Activated CD4-positive, alpha-beta T cell treated with anti-CD3 and anti-CD28 coated beads, Interleukin-2, Interleukin-4, amounts not matched to agents 100 ng/mL and 50 ng/mL, durations not matched to agents 16 hours and 8 hours (primary cell): ENCODE measurements around the gene RALGAPB.

Experiments used
- DNase-seq: peaks from one replicate; pipeline ENCODE4 v3.0.0-alpha.2; 2020; ENCODE audit warnings: low spot score

RALGAPB gene

DNA sequence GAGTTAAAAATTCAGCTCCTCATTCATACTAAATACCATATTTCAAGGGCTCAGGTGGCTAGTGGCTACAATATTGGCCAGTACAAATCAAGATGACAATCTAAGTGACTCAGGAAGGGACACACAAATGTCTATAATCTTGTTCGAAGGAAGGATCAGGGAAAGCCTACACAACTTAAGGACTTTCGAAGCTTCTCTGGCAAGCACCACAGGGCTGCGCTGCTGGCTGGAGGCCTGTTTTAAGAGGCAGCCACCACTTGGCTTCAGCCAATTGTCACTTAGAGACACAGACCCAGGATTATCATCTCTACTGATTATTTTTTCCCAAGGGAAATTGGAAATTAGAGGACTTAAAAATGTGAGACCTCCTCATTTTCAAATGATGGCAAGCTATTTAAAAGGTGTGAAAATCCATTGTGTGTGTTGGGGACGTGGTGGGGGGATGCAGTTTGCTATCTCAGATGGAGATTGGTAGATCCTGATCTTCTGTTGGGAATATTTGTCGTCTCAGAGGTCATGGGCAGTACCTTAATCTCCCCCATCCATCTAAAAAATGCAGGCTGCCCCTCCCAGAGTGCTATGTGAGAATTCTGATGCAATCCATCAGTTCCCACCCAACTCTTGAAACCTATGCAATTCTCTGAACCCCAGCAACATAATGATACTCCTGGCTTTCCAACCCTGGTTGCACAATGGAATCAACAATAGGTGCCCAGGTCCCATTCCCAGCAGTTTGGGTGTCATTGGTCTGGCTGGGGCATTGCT lies 140.3 kb downstream of the RALGAPB start:
- no peak for DNase-seq

DNA sequence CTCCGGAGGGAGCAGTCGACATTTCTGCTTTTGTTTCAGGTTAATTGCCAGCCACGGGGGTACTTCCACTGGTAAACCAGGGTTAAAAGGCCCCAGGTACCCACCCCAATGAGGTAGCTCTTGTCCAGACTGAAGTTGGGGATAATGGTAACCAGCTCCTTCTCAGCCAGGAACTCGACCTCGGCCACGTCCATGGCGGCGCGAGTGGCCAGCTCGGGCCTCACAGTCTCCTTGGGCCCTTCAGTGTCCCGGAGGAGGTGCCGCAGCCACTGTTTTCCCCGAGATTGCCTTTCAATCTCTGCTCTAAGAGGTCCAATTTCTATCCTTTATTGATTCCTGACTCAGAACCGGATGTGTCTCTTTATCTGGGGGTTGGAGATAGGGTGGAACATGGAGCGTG lies 142.6 kb downstream of the RALGAPB start:
- DNase-seq = no peak

DNA sequence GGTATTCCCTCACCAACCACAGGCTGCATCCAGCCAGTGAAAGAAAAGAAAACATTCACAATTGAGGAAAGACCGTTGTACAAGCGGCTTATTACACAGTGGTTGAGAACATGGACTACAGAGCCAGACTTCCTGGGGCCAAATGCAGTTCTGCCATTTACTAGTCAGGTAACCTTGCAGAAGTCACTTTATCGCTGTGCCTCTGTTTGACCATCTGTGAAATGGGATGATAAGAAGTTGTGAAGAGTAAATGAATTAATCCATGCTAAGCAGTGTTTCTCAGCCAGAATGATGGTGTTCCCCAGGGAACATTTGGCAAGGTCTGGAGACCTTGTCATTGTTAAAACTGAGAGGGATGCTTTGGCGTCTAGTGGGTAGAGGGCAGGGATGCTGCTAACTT lies 143.8 kb downstream of the RALGAPB start:
- no peak for DNase-seq

DNA sequence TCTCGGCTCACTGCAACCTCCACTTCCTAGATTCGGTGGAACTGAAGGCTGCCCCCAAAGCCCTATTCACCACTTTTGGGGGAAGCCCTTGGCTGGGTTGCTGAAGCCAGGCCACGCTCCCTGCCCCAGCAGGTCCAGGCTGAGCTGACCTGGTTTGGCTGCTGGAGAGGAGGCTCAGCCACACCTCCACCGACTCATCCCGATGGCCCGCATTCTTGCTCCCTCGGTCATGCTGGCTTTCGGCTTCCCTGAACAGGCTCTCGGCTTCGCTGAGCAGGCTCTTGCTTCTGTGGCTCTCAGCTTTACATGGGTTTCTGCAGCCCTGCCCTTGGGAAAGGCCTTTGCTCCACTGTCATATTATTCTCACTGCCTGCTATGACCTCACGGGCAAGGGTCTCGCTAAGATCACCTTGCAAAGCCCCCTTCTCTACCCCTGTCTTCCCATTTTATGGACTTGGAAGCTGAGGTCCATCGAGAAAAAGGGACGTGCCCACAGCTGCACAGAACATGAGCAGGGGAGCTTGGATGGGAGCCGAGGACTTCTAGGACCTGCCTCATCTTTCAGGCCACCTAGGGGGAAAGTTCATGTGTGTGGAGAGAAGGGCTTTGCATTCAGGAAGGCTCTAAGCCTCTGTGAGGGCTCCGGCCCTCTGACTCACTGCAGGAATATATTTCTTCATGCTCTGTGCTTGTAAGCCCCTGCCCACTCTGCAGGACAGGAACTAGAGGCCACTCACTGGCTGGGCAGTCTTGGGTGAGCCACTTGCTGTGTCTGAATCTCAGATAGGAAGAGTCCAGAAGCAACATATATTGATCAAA lies 144.6 kb downstream of the RALGAPB start:
- no peak for DNase-seq

DNA sequence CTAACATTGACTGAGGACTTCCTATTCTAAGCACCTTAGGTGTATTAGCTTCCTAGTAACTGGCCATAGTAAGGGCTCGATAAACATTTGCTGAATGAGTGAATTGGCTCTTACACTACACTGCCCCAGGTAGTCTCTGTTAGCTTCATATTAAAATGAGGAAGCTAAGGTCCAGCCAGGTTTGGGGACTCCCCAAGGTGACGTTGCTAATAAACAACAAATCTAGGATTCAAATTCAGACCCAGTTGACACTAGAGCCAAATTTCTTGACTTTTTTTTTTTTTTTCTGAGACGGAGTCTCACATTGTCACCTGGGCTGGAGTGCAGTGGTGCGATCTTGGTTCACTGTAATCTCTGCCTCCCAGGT lies 145.2 kb downstream of the RALGAPB start:
- DNase-seq = no peak

DNA sequence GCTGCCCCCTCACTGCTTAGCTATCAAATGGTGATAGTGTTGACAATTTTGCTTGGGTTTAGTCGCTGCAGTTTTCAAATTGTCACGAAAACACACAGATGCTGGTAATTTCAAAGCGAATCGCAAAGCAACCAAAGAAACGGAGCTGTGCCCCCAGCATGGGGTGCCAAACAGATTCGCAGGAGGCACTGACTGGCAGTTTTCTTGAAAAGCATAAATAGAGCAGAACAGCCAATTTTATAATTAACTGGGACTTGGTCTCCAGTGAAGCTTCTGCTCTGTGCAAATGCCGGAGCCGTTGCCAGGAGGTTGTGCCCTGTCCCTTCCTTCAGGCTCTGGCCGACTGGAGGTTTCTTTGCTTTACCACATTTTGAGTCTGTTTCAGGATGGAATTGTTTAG lies 147.8 kb downstream of the RALGAPB start:
- DNase-seq = no peak

DNA sequence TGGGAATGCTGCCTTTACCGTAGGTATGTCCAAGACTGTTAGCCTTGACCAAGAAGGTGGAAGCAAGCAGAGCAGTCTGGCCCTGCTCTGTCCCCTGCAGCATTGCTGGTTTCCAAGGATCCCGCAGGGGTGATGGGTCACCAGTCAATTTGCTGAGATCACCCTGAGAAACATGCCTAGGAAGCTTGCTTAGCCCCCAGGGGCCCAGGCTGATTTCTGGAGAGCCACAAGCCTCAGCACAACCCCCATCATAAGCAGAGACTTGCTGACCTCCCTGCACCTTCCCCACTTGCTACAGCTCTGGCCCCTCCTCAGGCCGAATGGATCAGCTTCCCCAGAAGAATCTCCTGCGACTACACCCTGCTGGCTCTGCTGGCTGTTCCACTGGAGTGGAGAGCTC lies 150.4 kb downstream of the RALGAPB start:
- no peak for DNase-seq

DNA sequence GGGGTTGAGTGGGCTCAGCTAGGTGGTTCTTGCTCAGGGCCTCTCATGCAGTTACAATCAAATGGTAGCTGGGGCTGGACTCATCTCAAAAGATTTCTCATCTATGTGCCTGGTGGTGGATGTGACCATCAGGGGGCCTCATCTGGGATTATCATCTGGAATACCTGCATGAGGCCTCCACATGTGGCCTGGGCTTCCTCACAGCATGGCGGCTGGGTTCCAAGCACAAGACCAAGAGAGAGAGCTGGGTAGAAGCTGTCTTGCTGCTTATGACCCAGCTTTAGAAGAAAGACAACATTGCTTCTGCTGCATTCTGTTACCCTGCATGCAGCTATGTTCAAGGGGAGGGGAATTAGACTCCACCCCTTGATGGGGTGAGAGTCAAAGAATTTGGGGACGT lies 151.4 kb downstream of the RALGAPB start:
- DNase-seq = no peak

DNA sequence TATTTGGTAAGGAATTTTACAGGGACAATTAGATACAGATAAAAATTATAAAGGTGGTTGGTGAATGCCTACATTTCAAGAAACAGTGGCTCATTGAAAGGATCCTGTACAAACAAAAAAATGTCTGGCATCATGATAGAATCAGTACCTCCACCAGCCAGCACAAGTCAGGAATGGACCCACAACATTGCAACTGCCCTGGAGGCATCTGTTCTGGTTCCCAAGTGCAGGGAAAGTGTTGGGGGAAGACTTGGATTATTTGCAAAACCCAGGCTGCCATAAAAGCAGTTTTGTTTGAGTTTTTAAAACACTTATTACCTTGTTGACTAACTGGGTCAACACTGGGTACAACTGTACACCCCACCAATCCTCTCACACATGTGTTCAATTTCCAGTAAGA lies 153.3 kb downstream of the RALGAPB start:
- DNase-seq = no peak

DNA sequence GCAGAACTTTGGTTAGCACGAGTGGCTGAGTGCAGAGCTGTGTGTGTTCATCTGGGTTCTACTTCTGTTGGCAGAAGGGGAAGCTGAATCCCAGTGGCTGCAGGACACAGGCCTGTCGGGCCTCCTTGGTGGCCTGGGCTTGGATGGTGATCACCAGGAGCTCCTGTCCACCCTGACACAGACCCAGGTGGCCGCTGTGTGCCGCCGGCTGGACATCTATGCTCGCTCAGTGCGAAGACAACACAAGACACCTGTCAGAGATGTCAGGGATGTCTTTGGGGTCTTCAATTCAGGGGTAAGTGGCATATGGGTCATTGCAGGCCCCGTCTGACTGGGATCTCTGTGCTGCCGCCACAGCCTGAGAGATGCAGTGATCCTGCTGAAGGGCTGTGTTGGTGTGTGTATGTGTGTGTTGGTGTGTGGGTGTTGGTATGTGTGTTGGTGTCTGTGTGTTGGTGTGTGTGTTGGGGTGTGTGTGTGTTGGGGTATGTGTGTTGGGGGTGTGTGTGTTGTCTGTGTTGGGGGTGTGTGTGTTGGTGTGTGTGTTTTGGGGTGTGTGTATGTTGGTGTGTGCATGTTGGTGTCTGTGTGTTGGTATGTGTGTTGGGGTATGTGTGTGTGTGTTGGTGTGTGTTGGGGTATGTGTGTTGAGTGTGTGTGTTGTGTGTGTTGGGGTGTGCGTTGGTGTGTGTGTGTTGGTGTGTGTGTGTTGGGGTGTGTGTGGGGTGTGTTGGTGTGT lies 154.4 kb downstream of the RALGAPB start:
- DNase-seq = no peak
